GM21423 (cell line): ENCODE results near the gene KLK12.
"Not testable (repeated sequence)": the region's sequence is repeated elsewhere in the genome, so short reads cannot be mapped to it uniquely, and the experiment has no call there.

Experiments
- ATAC-seq: cut with Tn5 transposase; IDR thresholded peaks from one replicate; pipeline ENCODE4 v1.9.1; 2021; ENCODE audit warnings: mild to moderate bottlenecking, moderate library complexity; ENCODE audit not compliant: unreplicated experiment

The KLK12 gene

DNA sequence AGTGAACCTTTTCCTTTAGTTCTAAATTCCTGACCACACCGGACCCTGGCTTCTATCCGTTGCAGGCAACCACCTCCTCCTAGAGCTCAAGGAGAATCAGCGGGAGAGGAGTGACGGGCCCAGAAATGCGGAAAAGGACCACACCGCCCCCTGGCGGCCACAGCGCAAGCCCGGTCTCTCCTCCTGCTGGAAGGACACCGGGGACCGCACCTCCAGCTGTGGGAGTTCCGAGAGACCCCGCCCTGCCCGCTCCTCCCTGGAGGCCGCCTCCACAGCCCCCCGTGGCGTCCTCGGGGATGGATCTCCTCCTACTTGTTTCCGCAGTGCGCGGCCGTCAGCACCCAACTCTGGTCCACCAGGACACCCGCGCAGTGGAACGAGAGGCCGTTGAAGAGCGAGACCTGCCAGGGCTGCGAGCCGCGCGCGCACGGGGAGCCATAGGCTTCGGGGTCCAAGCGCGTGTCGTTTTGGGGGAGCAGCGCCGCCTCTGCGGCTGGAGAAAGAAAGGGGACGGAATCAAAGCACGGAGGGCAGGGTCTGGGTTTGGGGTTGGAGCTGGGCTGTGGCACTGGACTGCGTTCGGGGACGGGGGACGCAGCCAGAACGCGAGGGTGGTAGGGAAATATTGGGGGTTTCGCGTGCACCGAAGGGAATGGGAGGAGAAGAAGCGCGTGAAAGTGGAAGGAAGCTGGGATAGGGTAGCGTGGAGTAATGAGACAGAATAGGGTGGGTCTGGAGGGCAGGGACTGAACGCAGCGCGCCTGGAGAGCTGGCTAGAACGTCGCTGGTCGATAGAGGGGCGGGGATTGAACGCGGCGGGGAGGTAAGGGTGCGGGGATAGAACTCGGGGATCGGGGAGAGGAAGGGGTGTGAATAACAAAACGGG is 17.8 kb downstream of the KLK12 start:
- no peak for ATAC-seq

DNA sequence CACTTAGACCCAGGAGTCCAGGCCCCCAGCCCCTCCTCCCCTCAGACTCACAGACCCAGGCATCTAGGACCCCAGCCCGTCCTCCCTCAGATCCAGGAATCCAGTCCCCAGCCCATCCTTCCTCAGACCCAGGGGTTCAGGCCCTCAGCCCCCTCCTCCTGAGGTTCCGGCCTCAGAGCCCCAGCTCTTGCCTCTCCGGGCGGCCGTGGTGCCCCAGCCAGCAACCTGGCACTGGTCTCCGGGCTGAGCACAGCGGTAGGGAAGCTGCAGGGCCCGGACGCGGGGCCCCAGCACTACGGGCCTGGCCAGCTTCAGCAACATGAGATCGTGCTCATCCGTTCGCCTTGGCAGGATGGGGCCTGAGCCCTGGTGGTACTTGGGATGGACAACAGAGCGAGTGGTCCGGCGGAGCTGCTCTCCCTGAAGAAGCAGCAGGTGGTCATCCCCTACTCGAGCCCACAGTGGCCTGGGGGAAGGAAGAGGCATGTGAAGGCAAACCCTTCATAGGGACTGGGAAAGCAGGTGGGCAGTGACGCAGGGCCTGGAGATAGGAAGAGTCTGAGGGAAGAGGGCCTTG is 19.0 kb downstream of the KLK12 start:
- no peak for ATAC-seq

DNA sequence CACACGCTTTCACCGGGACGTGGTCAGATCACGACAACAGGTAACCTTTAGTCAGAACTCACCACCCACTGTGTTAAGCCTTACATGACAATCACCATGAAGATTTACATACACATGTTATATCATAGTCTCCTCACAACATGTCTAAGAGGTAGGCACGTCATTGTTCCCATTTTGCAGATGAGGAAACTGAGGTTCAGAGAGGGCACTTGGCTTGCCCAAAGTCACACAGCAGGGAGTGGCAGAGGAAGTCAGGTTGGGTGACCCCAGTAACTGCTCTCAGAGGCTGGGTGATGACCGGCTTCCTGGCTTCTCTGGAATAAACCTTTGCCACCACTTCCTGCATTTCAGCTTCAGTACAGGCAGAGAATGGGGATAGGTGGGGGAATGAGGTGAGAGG is 20.6 kb downstream of the KLK12 start:
- no peak for ATAC-seq

DNA sequence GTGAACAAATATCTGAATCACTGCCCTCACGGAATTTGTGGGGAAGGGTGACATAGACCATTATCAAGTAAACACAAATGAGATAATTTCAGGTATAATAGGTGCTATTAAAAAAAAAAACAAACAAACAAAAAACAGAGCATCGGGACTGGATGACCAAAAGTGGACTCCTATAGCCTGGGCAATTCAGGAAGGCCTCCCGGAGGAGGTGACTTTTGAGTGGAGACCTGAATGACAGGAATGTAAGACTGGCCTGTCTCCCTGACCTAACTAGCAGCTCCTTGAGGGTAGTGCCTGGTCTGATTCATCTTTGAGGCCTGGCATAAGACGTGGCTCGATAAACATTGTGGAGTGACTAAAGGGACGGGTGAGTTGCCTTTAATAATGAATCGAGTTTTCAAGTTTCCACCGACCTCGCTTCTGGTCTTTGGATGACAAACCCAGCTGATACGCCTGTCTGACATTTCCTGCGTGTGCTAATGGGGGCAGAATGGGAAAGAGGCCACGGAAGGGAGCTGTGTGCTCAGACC is 22.1 kb downstream of the KLK12 start:
- ATAC-seq: no peak

DNA sequence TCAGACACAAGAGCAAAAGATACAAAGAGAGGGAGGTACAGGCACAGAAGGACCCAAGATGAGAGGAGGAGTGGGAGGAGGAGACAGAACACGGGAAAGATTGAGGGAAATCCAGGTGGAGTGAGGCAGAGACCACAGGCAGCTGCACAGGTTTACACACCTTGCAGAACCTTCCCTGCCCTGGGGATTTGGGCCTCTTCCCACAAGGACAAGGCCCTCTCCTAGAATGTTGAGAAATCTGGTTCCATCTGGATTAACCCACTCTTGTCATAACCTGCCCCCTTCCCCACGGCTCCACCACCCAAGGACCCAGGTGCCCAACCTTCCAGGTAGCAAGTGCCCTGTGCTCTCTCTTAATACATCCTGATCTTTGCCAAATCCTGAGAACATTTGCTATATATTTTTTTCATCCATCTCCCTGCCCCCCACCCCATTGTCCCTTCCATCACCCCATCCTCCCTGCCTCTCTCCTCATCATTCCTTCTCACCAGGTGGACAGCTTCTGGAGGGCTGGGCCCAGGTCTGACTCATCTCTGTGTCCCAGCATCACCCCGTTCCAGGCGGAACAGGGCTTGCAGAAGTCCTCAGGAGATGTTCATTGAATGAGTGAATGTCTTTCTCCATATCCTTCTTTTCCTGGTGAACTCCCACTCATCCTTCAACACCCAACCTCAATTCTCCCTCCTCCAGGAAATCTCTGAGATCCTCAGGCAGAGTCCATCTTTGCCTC is 24.6 kb downstream of the KLK12 start:
- ATAC-seq: no peak

DNA sequence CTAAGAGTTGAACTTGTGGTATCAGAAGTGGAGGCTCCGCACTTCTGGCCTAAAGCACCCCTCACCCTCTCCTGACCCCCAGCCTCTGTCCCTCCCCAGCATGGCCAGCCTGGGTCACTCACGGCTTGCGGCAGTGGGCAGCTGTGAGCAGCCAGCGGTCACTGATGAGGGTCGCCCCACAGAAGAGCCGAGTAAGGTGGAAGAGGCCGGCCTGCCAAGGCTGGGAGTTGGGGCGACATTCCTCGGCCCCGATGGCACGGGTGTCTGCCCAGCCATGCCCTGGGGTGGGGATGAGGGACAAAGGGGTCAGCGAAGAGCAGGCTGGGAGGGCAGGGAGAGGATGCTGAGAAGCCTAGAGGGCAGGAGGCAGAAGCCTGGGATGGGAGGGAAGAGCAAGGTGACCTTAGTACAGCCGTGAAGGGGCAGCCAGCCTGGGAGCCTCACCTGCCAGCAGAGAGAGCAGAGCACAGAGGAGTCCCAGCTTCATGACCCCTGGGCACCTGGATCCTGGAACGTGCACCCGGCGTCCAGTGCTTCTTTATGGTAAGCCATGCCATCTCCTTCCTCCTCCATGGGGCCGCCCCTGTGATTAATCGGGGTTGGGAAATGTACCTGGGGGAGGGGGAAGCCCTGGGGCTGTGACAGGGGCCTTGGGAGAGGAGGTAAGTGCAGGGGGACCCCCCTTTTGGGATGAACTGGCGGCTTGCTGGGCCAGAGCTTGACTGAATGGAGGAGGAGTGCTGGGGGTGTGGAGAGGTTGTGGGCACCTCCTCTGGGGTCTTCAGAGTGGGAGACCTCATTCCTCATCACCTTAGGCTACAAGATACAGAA is 25.5 kb downstream of the KLK12 start:
- ATAC-seq: no peak

DNA sequence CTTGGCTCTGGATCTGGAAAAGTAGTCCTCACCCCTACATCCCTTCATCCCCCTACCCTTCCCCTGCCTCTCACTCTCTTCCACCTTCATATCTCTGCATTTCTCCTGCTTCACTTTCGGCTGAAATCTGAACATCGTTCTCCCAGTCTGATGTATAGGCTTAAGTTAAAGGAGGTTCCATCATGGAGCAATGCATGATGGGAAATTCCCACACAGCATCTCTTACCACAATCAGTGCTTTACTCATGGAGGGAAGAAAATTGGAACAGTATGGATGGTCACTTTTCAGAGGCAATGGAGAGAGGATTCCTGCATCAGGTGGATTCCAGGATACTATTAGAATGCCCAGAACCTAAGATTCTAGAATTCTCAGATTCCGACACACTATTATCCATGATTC is 27.3 kb downstream of the KLK12 start:
- no peak for ATAC-seq

DNA sequence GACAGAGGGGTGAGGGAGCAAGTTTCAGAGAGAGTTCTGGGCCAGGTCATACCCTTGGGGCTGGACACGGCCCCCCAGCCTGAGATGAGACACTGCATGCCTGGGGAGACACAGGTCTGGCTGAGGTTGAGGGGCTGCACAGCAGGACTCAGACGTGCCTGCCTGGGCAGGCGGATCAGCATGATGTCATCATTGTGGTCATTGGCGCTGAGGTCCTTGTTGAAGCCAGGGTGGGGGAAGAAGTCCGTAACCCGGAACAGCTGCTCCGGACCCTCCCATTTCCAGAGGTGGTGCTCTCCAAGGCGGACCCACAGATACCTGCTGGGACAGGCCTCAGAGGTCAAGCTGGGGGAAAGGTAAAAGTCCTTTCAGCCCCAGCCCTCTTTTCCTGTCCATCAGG is 28.4 kb downstream of the KLK12 start:
- no peak for ATAC-seq

DNA sequence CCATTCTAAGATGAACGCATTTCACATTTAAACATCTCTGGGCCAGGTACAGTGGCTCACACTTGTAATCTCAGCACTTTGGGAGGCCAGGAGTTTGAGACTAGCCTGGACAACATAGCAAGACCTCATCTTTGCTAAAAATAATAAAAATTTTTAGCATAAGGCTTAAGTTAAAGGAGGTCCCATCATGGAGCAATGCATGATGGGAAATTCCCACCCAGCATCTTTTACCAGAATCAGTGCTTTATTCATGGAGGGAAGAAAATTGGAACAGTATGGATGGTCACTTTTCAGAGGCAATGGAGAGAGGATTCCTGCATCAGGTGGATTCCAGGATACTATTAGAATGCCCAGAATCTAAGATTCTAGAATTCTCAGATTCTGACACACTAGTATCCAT is 29.6 kb downstream of the KLK12 start:
- no peak for ATAC-seq

DNA sequence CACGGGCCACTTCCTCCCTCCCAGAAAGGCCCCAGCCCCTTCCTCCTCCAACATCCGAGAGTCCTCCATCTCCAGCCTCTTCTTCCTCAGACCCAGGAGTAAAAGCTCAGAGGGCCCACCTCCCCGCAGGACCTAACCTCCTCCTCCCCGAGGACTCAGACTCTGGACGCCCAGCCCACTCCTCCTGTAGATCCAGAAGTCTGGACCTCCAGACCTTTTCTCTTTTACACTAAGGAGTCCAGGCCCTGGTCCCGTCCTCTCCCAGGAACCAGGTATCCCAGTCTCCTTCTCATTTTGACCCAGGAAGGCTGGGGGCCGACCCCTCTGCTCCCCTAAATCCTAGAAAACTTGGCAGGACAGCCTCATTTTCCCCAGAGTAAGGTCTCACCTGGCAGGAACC is 31.5 kb downstream of the KLK12 start:
- ATAC-seq: no peak

DNA sequence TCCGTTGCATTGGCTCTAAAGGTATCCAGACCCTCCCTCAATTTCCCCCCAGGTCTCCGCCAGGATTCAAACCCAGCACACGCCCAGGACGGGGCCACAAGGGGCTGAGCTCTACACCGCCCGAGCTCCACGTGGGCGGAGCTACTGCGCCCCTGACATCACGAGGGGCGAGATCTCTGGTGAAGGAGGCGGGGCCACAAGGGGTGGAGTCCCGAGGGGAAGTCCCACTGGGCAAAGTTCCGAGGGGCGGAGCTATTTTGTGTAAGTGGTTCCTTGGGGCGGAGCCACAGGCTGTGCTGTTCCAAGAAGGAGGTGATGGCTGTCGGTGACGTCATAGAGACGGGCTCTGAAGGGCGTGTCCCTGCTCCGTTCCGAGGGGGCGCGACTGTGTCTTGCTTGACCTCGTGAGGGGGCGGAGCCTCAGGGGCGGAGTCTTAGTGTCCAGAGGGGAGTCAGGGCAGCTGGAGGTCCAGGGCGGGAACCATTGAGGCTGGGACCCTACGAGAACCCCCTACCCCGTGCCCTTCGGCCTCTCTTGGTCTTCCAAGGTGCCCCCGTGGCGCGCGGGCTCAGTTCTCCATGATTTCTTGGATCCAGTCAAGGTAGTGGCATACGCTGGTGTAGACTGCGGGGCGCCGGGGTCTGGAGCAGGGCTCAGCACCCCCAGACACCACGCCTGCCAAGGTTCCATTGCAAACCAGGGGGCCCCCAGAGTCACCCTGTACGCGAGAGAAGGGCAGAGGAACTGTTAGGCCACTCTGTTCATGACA is 32.1 kb downstream of the KLK12 start:
- ATAC-seq: no peak

DNA sequence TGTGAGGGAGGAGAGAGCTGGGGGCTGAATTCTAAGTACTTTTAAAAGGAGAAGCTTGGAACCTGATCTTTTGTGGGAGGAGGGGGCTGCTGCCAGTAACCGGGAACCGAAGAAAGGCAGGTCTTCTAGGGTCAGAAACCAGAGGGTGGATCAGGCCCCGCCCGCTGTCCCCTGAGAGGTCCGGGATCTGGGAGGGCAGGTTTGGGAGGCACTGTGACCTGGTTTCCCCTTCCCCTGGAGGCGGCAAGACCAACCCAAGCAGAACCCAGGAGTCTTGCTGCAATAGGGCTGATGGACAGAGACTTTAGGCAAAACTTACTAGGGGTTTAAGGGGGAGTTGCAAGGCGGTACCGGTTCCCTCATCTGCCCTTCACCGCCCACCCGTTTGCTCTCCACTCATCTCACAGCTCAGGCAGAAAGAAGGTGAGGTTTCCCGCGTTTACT is 32.7 kb downstream of the KLK12 start:
- no peak for ATAC-seq

DNA sequence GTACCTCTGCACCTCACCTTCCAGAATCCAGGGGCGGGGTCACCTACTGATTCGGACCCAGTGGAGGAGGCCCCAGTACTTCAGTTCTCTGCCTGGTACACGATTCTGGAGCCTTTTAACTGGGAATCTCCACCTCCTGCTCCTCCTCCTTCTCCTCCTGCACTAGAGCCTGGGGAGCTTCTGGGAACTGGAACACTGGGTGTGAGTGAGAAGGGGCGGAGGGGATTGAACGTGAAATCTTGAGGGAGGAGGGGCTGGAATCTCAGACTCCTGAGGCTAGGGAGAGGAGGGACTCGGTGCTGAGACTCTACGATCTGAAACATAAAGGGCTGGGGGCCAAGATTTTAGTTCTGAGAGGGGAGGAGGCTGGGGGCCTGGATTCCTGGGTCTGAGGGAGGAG is 33.3 kb downstream of the KLK12 start, which contains the start of gene KLK8:
KLK8 (minus strand) TSS at position 90 of the 400 bp plus-strand sequence. CDS start 437 bp downstream, outside the sequence.
- no peak for ATAC-seq

DNA sequence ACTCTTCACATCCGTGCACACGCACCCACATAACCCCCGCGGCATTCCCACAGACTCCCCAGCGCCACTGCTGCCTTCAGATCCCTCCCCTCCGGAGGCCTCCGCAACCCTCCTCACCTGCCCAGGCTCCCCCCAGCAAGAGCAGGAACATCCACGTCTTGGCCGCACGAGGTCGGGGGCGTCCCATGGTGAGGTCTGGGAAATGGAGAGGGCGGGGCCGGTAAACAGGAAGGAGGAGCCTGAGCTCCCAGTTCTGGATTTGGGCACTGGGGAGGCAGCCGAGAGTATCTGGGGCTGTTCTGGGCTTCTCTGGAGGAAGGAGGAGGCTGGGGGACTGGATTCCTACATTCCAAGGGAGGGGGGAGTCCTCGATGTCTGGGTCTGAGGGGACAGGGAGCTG is 33.8 kb downstream of the KLK12 start:
- ATAC-seq: no peak

DNA sequence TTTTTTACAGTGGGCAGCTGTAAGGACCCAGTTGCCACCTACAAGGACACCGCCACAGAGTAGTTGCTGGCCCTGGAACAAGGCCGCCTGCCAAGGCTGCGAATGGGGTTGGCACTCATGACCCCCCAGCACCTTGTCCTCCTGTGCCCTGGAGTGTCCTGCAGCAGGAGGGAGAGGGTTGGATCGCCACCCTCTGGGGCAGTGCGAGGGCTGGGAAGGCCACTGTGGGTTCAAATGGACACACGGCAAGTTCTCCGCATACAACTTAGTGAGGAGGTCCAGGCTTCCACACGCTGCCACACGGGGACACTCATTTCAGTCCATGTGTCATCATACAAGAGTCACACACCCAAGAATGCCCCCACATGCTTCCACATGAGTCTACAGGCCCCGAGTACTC is 34.4 kb downstream of the KLK12 start:
- no peak for ATAC-seq

DNA sequence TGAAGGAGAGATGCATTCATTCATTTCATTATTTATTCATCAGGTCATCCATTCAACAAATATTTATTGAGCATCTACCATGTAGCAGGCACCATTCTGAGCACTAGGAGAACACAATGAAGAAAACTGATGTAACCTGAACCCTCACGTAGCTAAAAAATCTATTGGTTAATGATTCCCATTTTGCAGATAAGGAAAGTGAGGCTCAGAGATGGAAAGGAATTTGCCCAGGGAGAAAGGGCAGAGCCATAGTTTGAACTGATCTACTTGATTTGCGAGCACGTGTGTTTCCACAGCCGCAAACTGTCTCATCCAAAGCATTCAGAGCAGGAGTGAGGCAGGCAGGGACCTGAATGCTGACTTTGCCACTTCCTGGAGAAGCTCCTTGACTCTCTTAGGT is 36.1 kb downstream of the KLK12 start:
- no peak for ATAC-seq

DNA sequence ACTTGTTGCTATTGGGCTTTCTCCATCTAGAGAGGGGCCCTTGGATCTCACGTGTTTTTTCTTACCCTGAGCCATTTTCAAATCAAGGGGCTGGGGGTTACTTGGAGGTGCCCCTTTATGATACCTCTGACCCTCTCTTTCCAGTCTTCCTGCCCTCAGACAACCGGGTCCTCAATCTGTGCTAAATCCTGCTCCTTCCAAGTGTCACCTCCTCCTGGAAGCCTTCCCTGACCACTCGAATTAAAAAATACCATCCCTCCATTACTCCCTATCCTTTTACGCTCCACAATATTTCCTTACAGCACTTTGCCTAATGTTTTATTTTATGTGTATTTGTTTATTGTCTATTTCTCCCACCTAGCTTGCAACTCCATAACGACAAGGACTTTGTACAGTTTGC is 36.7 kb downstream of the KLK12 start:
- no peak for ATAC-seq

DNA sequence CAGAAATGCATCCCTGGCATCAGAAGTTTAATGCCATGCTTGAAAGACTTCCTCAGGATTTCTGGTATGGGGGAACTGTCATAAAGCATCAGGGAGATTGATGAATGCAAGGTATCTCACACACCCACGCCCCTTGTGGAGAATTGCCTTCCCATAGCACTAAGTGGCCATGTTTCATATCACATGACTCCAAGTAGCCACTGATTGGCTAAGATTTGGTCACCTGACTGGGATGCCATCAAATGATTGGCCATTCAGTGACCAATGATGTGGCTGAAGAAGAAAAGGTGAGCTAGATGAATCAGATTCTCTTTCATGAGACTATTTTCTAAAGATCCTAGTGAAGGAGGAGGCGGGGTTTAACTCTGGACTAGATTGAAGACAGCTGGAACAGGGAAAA is 40.7 kb downstream of the KLK12 start:
- no peak for ATAC-seq

DNA sequence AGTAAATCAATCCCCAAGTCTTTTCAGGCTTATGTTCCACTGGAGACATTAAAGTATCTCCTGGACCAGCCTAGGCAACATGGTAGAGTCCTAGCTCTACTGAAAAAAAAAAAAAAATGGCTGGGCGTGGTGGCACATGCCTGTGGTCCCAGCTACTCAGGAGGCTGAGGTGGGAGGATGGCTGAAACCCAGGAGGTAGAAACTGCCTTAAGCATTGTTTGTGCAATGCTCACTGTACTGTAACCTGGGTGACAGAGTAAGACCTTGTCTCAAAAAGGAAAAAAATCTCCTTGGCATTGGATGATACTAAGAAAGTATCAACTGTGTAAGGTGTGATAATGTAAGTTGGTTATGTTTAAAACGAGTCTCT is 42.2 kb downstream of the KLK12 start:
- no peak for ATAC-seq

DNA sequence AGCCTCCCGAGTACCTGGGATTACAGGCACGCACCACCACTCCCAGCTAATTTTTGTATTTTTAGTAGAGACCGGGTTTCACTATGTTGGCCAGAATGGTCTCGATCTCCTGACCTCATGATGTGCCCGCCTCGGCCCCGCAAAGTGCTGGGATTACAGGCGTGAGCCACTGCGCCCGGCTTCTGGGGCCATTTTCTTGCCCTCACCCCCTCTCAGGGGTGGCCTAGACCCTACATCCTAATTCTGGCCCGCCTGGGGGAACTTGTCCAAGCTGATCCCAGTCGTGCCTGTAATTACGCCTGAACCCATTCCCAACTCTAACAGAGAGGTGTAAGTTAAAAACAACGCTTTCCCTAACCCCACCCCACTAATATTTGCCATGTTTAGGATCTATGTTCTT is 50.4 kb downstream of the KLK12 start:
- not testable (repeated sequence) for ATAC-seq
